ENCODE data around the gene MISP. TPM values are rescaled to one million over a fixed set of nuclear protein-coding genes. Genes with fewer than 3 reads are reported as not detected.

The MISP gene
- polyA plus RNA-seq, 2 of the 4 experiments (the other 2 are of a cell fraction): 46.5 to 62.7 TPM

DNA sequence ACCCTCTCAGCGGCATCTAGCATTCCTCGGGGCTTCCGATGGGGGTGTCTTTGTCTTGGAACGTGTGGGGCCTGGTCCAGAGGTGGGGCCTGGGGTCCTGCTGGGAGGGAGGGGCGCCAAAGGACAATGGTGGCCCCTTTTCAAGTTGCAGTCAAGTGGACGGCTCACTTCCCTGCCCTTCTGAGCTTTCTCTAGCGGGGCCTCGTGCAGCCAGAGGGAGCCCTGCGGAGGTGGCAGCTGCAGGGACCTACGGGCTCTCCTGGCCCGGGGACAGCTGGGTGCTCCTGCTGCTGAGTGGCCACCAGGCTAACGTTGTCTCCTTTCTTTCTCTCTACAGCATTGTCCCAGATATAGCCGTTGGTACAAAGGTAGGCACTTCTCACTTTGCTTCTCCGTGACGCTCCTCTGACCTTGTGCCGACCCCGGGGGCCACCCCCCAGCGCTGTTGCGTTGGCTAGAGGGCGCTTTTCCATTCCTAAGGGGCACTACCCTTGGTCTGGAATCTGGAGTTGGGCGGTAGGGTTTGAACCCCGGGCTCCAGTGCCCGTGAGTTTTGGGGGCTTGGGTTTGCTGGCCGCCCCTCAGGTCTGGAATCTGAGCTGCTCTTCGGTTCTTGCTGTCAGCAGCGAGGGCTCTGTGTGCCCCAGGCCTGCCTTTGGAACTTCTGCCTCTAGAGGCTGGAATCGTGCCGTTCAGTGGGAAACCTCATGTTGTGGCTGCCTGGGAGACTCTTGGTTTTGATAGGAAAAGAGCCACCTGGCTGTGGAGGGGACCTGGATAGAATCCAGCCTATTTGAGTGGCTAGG, 48.4 kb downstream of the MISP start:
- DNase-seq (ENCODE audit: low read depth in 1 of 2, low spot score in 1 of 2) (no peak), ATAC-seq (peak in 1 of 2 experiments; percentile 4; a peak in 3 of 6 replicates), FAIRE-seq (no peak)
- ChIA-PET CTCF (interaction anchor here (0.9 to 1.3 kb wide), 4 partner anchors 13 to 29 kb away, joined by 3 to 5 read pairs (median 4); no protein-coding TSS in a partner anchor), POLR2A (interaction anchor here (0.6 to 1.2 kb wide), 3 partner anchors 16 to 131 kb away, joined by 3 to 6 read pairs (median 4); no protein-coding TSS in a partner anchor)
- Histone ChIP-seq H3K9me3 (no peaks in the 10 kb centered on the region), H3K4me2 (peak overlapping the region; percentile 86), H3K4me1 (peaks cover 50% of the 10 kb centered on the region), H3K27ac (peak overlapping the region; percentile 100), H3K4me3 (peak overlapping the region; percentile 100)
- WGBS (ENCODE audit: missing lambda C conversion rate): 2% methylated on average over 8 of the region's 28 CpGs
- TF ChIP-seq, protein P1, sequence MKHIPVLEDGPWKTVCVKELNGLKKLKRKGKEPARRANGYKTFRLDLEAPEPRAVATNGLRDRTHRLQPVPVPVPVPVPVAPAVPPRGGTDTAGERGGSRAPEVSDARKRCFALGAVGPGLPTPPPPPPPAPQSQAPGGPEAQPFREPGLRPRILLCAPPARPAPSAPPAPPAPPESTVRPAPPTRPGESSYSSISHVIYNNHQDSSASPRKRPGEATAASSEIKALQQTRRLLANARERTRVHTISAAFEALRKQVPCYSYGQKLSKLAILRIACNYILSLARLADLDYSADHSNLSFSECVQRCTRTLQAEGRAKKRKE (CRISPR knock-in tag; IDR thresholded peaks at IDR 0.05; ENCODE audit: low read depth): no peak
- TF ChIP-seq, protein P2, sequence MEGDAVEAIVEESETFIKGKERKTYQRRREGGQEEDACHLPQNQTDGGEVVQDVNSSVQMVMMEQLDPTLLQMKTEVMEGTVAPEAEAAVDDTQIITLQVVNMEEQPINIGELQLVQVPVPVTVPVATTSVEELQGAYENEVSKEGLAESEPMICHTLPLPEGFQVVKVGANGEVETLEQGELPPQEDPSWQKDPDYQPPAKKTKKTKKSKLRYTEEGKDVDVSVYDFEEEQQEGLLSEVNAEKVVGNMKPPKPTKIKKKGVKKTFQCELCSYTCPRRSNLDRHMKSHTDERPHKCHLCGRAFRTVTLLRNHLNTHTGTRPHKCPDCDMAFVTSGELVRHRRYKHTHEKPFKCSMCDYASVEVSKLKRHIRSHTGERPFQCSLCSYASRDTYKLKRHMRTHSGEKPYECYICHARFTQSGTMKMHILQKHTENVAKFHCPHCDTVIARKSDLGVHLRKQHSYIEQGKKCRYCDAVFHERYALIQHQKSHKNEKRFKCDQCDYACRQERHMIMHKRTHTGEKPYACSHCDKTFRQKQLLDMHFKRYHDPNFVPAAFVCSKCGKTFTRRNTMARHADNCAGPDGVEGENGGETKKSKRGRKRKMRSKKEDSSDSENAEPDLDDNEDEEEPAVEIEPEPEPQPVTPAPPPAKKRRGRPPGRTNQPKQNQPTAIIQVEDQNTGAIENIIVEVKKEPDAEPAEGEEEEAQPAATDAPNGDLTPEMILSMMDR (IDR thresholded peaks at IDR 0.05): peak; percentile 27; the same call in 2 of the 3 replicates

DNA sequence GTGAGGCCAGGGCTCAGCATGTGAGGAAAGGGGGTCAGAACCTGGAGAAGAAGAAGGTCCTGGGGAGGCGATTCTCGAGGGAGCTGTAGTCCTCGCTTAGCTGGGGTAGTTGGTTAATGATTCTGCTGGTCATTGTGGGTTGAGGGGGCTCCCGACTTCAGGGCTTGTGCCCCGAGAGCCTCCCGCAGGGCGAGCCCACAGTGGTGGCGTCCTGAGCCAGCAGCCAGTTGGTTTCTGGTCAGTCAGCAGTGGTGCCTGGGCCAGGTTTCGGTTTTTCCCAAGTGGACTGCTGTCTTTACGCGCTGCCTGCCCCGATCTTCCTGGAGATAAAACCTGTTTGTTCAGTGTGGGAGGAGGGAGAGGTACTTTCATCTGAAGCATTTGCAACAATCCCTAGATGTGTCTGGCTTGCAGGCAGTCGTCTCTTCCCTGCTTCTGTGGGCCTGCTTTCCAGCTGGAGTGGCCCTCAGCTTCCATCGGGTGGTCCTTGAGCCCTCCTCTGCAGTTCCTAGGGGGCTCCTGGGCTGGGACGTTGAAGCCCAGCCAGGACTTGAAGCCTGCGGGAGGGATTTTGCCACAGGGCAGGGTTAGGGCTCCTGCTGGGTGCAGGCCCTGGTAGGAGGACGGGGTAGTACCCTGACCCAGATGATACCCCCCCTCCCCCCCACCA, 49.6 kb downstream of the MISP start:
- peak overlapping the region; percentile 100; a peak in 5 of 6 replicates for H3K27ac ChIP-seq
- no peak for DNase-seq (ENCODE audit: low read depth in 1 of 2, low spot score in 1 of 2)
- ChIA-PET POLR2A (no interaction called here), CTCF (no interaction called here)
- no peak for FAIRE-seq
- H3K4me1 ChIP-seq: peaks cover 50% of the 10 kb centered on the region
- WGBS (ENCODE audit: missing lambda C conversion rate): 17% methylated on average over 11 of the region's 17 CpGs
- peak overlapping the region; percentile 100 for H3K4me3 ChIP-seq
- ATAC-seq: no peak
- no peaks in the 10 kb centered on the region for H3K9me3 ChIP-seq
- TF ChIP-seq TFCP2L1 (CRISPR knock-in tag; IDR thresholded peaks at IDR 0.05): no peak
- TF ChIP-seq EP300 (IDR thresholded peaks at IDR 0.05): no peak
- no peak for TF ChIP-seq TP53 (CRISPR knock-in tag; IDR thresholded peaks at IDR 0.05)
- TF ChIP-seq PHF8 (IDR thresholded peaks at IDR 0.05; ENCODE audit: borderline replicate concordance, low read depth): no peak
- no peak for TF ChIP-seq CHD2 (IDR thresholded peaks at IDR 0.05; ENCODE audit: low read length, partially characterized antibody)
- no peak for TF ChIP-seq HDAC2 (IDR thresholded peaks at IDR 0.05)
- TF ChIP-seq, protein P3, sequence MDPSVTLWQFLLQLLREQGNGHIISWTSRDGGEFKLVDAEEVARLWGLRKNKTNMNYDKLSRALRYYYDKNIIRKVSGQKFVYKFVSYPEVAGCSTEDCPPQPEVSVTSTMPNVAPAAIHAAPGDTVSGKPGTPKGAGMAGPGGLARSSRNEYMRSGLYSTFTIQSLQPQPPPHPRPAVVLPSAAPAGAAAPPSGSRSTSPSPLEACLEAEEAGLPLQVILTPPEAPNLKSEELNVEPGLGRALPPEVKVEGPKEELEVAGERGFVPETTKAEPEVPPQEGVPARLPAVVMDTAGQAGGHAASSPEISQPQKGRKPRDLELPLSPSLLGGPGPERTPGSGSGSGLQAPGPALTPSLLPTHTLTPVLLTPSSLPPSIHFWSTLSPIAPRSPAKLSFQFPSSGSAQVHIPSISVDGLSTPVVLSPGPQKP (IDR thresholded peaks at IDR 0.05; ENCODE audit: low read depth, low read length): no peak
- TF ChIP-seq, protein P4, sequence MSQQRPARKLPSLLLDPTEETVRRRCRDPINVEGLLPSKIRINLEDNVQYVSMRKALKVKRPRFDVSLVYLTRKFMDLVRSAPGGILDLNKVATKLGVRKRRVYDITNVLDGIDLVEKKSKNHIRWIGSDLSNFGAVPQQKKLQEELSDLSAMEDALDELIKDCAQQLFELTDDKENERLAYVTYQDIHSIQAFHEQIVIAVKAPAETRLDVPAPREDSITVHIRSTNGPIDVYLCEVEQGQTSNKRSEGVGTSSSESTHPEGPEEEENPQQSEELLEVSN (IDR thresholded peaks at IDR 0.05; ENCODE audit: borderline replicate concordance, low read depth): no peak
- TF ChIP-seq, protein P5, sequence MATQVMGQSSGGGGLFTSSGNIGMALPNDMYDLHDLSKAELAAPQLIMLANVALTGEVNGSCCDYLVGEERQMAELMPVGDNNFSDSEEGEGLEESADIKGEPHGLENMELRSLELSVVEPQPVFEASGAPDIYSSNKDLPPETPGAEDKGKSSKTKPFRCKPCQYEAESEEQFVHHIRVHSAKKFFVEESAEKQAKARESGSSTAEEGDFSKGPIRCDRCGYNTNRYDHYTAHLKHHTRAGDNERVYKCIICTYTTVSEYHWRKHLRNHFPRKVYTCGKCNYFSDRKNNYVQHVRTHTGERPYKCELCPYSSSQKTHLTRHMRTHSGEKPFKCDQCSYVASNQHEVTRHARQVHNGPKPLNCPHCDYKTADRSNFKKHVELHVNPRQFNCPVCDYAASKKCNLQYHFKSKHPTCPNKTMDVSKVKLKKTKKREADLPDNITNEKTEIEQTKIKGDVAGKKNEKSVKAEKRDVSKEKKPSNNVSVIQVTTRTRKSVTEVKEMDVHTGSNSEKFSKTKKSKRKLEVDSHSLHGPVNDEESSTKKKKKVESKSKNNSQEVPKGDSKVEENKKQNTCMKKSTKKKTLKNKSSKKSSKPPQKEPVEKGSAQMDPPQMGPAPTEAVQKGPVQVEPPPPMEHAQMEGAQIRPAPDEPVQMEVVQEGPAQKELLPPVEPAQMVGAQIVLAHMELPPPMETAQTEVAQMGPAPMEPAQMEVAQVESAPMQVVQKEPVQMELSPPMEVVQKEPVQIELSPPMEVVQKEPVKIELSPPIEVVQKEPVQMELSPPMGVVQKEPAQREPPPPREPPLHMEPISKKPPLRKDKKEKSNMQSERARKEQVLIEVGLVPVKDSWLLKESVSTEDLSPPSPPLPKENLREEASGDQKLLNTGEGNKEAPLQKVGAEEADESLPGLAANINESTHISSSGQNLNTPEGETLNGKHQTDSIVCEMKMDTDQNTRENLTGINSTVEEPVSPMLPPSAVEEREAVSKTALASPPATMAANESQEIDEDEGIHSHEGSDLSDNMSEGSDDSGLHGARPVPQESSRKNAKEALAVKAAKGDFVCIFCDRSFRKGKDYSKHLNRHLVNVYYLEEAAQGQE (IDR thresholded peaks at IDR 0.05): no peak
- no peak for TF ChIP-seq HEYL (CRISPR knock-in tag; IDR thresholded peaks at IDR 0.05)
- no peak for TF ChIP-seq EHF (CRISPR knock-in tag; IDR thresholded peaks at IDR 0.05)
- TF ChIP-seq NR3C1 (IDR thresholded peaks at IDR 0.05): no peak
- TF ChIP-seq MYC (IDR thresholded peaks at IDR 0.05; ENCODE audit: borderline replicate concordance, low read length): no peak
- no peak for TF ChIP-seq KDM5A (IDR thresholded peaks at IDR 0.05)
- no peak for TF ChIP-seq FOXS1 (CRISPR knock-in tag; IDR thresholded peaks at IDR 0.05)
- TF ChIP-seq, protein P6, sequence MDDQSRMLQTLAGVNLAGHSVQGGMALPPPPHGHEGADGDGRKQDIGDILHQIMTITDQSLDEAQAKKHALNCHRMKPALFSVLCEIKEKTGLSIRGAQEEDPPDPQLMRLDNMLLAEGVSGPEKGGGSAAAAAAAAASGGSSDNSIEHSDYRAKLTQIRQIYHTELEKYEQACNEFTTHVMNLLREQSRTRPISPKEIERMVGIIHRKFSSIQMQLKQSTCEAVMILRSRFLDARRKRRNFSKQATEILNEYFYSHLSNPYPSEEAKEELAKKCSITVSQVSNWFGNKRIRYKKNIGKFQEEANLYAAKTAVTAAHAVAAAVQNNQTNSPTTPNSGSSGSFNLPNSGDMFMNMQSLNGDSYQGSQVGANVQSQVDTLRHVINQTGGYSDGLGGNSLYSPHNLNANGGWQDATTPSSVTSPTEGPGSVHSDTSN (IDR thresholded peaks at IDR 0.05): no peak
- no peak for TF ChIP-seq CBX2 (IDR thresholded peaks at IDR 0.05; ENCODE audit: borderline replicate concordance, low read depth)
- TF ChIP-seq ZSCAN20 (CRISPR knock-in tag; IDR thresholded peaks at IDR 0.05): no peak
- TF ChIP-seq CHD4 (IDR thresholded peaks at IDR 0.05; ENCODE audit: borderline replicate concordance): no peak
- TF ChIP-seq, protein P2 (IDR thresholded peaks at IDR 0.05): no peak
- peak overlapping the region; percentile 86 for H3K4me2 ChIP-seq
